Right cardiac atrium (tissue), 5 donors: ENCODE results near the gene PKN2. TPM values are rescaled to one million over a fixed set of nuclear protein-coding genes. Genes with fewer than 3 reads are reported as not detected.

Experiments used
- ATAC-seq, 2 donors: fragments of 200-7000 bp; cut with Tn5 transposase; one replicate each; pipeline versions ENCODE4 v1.8.0 to v1.9.1; 2020; ENCODE audit warnings: moderate library complexity in 2 of 2, mild to moderate bottlenecking in 1 of 2
- DNase-seq, 3 donors: peaks; one replicate each; pipeline ENCODE4 v3.0.0-alpha.2; 2020
- H3K27ac ChIP-seq: one replicate; pipeline ENCODE4 v1.5.1; 2013; ENCODE audit warnings: mild to moderate bottlenecking, low read length, control low read depth, moderate library complexity
- H3K27me3 ChIP-seq: one replicate; pipeline ENCODE4 v1.6.1; 2013; ENCODE audit not compliant: control insufficient read depth, insufficient read depth
- H3K4me1 ChIP-seq: one replicate; pipeline ENCODE4 v1.6.1; 2013; ENCODE audit warnings: low read length; ENCODE audit not compliant: control insufficient read depth, insufficient read depth
- H3K4me3 ChIP-seq: one replicate; pipeline ENCODE4 v1.5.1; 2013; ENCODE audit warnings: low read length, control low read depth
- H3K9me3 ChIP-seq: one replicate; pipeline ENCODE4 v1.6.1; 2013; ENCODE audit warnings: low read length; ENCODE audit not compliant: control insufficient read depth
- WGBS: extraction: QIAGEN DNeasy Blood & Tissue Kit; methylation state at CpG from one replicate; pipeline ENCODE4 v1.1.7; 2013; 5-methylcytosine and 5-hydroxymethylcytosine counted together
- intact Hi-C, 4 donors: fragments of 100-400 bp; cut with DNase I; formaldehyde crosslinking; loops; one replicate each; pipeline versions ENCODE4 v1.11.0 to v1.14.0; 2022 to 2023
- polyA plus RNA-seq: library from polyadenylated mRNA; stranded (reverse); fragments of 200-250 nt; gene quantifications from one replicate; pipeline ENCODE4 v1.2.3, GENCODE V29; 2013
- total RNA-seq, 4 donors: library from RNA; stranded (reverse); fragmentation: NEBNext Ultra II Directional; extraction: Animal tissue kit (Norgen Biotek cat#: 25700); gene quantifications; one replicate each; pipeline ENCODE4 v1.2.1, GENCODE V29; 2021
- donor health status: healthy with polysubstance abuse.
- donor health status: DM: no; HTN: yes; CAD: no.
- donor health status: DM: no; HTN: no; CAD: no.
- donor health status: DM: no; HTN: yes; CAD: no; lungs with severe emphysema.
- donor health status: DM: yes; HTN: yes; CAD: no.

Gene PKN2
- total and polyA plus RNA-seq, 5 donors = 9.8 to 33.8 (median 30.6) TPM

DNA sequence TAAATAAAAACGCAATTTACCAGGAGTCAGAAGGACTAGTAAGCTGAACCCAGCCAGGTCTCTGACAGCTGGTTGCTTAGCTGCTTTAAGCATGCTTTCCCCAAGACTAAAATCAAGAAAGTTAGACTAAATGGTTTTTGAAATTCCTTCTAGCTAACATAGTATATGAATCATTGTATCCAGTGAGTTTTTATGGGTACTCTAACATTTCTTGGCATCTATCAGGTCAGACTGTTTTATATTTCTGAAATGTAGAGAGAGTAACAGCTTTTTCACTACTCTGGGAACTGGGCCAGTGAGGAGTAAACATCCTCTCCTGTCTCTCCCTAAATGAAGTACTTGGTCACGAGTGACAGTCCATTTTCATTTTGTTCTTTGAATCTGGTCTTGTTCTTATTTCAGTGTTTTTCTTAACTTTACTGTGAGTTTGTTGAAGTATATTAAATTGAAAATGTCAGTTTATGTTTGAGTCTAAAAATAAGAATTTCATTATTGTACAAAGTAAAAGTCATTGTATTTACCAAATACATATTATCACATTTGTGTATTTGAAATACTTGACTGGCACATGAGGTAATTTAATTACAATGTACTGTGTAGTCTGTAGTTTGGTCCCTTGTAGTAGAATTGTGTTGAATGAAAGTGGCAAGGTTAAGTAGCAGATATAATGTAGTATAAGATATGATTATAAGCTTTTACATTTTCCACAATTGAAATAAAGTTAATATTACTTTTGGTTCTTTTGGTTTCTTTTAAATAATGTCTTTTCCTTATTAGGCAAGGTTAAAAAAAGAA, 47.6 kb downstream of the PKN2 start:
- Histone ChIP-seq H3K4me3 (no peak overlapping the region), H3K27ac (no peak overlapping the region), H3K9me3 (no peaks in the 10 kb centered on the region), H3K4me1 (no peaks in the 10 kb centered on the region), H3K27me3 (no peaks in the 10 kb centered on the region)
- ATAC-seq (peak; percentile 64 to 70), DNase-seq (no peak)
- intact Hi-C loops = no loop called here
- WGBS = 19% methylated on average over 2 of the region's 2 CpGs

DNA sequence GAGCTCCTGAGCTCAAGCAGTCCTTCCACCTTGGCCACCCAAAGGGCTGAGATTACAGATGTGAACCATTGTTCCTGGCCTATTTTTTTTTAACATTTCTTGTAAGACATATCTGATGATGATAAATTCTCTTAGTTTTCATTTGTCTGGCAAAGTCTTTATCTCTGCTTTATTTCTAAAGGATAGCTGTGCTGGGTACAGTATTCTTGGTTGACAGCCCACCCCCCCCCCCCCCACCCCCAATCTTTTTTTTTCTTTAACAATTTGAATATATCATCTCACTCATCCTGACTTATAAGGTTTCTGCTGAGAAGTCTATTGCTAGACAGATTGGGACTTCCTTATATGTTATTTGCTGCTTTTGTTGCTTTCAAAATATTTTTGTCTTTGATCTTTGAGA, 51.3 kb downstream of the PKN2 start:
- Histone ChIP-seq H3K4me1 (no peaks in the 10 kb centered on the region), H3K27ac (no peak overlapping the region), H3K4me3 (no peak overlapping the region), H3K9me3 (no peaks in the 10 kb centered on the region), H3K27me3 (no peaks in the 10 kb centered on the region)
- ATAC-seq (no peak), DNase-seq (no peak)
- intact Hi-C loops = no loop called here

DNA sequence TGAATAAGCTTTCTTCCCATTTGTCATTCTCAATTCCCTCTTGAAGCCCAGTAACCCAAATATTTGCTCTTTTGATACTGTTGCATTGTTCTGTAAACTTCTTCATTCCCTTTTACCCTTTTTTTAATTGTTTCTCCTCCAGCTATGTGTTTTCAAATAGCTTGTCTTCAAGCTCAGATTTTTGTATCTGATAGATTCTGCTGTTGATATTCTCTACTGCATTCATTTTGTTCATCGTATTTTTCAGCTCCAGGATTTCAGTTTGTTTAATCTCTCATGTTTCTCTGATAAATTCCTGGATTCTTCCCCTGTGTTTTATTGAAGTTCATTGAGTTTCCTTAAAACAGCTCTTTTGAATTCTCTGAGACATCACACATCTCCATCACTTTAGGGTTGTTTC, 51.8 kb downstream of the PKN2 start:
- H3K4me1 ChIP-seq = no peaks in the 10 kb centered on the region
- H3K4me3 ChIP-seq = no peak overlapping the region
- H3K9me3 ChIP-seq = no peaks in the 10 kb centered on the region
- H3K27ac ChIP-seq = no peak overlapping the region
- H3K27me3 ChIP-seq = no peaks in the 10 kb centered on the region
- 98% methylated on average over 1 of the region's 1 CpG for WGBS
- no peak for ATAC-seq
- DNase-seq = no peak
- intact Hi-C loops = no loop called here

DNA sequence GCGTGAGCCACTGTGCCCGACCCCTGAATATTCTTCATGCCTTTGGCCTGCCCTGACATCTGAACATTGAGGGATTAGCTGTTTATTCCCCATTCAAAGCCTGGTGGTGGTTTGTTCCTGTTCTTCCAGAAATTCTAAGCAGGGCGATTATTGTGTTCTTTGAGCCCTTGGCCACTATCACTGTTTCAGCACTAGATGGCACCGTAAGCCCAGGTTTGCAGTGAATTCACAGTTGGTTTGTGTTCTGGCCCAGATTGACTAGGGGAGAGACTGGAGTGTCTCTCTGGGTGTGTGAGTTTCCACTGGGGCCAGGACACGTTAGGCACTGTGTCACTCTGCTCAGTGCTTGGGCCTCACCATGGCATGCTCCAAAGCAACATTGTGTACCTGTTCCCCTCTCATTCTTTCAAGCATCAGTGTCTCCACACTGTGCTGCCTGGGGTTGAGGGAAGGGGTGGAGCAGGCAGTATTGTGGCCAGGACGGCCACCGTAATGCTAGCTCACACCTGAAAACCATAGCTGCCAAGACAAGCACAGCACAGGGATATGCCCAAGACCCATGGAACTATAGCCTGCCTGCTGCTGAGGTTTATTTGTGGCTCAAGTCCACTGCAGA, 52.7 kb downstream of the PKN2 start:
- 91% methylated on average over 7 of the region's 7 CpGs for WGBS
- DNase-seq = no peak

DNA sequence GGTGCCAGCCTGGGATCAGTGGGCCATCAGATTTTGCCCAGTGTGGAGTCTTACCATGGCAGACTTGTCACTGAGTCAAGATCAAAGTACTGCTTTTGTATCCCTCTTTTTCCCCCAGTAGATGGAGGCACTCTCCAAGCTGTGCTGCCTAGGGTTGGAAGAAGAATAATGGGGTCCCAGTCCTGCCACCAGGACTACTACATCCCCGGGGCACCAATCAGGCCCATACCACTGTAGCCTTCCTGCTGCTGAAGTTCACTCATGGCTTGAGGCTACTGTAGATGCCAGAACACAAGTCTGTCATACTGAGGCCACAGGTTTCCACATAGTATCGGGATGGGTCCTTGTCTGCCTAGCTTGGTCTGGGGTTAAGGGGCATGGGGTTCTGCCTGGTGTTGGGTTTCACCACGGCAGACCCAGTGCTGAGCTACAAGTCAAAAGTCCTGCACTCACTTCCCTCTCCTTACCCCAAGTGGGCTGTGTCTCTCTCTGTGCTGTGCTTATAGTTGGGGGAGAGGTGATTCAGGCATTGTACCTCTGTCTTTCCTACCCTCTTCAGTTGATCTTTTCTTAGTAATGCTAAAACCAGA, 53.4 kb downstream of the PKN2 start:
- no peak for DNase-seq
- intact Hi-C loops = no loop called here
- Histone ChIP-seq H3K4me3 (no peak overlapping the region), H3K27me3 (no peaks in the 10 kb centered on the region), H3K27ac (no peak overlapping the region), H3K9me3 (no peaks in the 10 kb centered on the region), H3K4me1 (no peaks in the 10 kb centered on the region)
- peak in 1 of 2 donors; percentile 20 for ATAC-seq
- 94% methylated on average over 3 of the region's 3 CpGs for WGBS

More for the DNA sequence above, 52.7 kb downstream of the PKN2 start:
- Histone ChIP-seq H3K9me3 (no peaks in the 10 kb centered on the region), H3K4me1 (no peaks in the 10 kb centered on the region), H3K27me3 (no peaks in the 10 kb centered on the region), H3K27ac (no peak overlapping the region), H3K4me3 (no peak overlapping the region)
- peak in 1 of 2 donors; percentile 41 for ATAC-seq
- intact Hi-C loops = no loop called here

DNA sequence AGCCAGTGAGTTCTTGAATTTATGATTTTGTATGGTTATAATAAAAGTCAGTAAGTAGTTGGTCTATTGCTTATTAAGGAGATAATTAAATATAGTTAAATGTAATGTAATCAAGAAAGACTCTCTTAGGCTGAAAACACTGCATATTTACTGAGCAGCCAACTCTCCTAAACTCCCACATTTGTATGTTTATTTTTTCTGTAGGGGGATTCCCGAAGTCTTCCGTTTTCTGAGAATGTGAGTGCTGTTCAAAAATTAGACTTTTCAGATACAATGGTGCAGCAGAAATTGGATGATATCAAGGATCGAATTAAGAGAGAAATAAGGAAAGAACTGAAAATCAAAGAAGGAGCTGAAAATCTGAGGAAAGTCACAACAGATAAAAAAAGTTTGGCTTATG, 56.7 kb downstream of the PKN2 start:
- 42% methylated on average over 3 of the region's 3 CpGs for WGBS
- no peak overlapping the region for H3K4me3 ChIP-seq
- no peak overlapping the region for H3K27ac ChIP-seq
- H3K4me1 ChIP-seq = no peaks in the 10 kb centered on the region
- ATAC-seq = no peak
- H3K27me3 ChIP-seq = no peaks in the 10 kb centered on the region
- H3K9me3 ChIP-seq = no peaks in the 10 kb centered on the region
- no peak for DNase-seq
- intact Hi-C loops = no loop called here

DNA sequence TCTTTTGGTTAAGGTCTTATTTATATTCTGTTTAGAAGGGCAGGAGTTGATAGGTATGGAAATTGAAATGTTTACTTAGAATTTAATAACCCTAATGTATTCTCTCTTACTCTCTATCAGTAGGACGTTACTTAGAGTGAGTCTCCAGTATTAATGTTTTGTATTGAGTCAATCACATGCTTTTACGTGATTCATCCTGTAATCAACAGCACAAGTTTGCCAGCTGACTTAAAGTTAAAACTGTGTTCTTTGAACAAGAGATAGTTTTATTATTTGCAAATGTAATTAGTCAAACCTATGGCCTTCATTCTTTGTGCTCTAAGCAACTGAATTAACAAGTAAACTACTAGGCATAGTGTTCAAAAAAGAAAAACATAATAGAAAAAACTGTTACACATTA, 57.3 kb downstream of the PKN2 start:
- Histone ChIP-seq H3K4me1 (no peaks in the 10 kb centered on the region), H3K4me3 (no peak overlapping the region), H3K9me3 (no peaks in the 10 kb centered on the region), H3K27me3 (no peaks in the 10 kb centered on the region), H3K27ac (no peak overlapping the region)
- no peak for DNase-seq
- 41% methylated on average over 2 of the region's 2 CpGs for WGBS
- no peak for ATAC-seq
- intact Hi-C loops = no loop called here

DNA sequence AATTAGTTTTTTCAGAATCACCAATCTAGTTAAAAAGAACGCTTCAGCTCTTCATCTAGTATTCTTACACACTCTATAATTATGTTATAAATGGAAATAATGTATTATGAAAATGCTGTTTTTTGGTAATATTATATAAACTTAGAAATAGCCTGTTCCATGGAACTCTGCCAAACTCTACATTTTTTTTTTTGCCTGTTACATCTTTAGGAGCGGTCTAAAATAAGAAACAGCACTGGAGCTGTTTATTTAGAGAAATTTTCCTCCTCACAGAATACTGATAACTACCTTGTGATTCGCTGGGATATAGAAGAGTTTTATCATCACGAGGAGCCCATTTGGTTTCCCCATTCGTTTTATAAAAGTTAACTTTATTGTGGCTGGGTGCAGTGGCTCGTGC, 58.5 kb downstream of the PKN2 start:
- intact Hi-C loops = no loop called here
- ATAC-seq (no peak), DNase-seq (no peak)
- H3K4me3 ChIP-seq = no peak overlapping the region
- no peaks in the 10 kb centered on the region for H3K4me1 ChIP-seq
- no peaks in the 10 kb centered on the region for H3K9me3 ChIP-seq
- no peaks in the 10 kb centered on the region for H3K27me3 ChIP-seq
- 56% methylated on average over 6 of the region's 6 CpGs for whole genome bisulfite sequencing
- no peak overlapping the region for H3K27ac ChIP-seq

DNA sequence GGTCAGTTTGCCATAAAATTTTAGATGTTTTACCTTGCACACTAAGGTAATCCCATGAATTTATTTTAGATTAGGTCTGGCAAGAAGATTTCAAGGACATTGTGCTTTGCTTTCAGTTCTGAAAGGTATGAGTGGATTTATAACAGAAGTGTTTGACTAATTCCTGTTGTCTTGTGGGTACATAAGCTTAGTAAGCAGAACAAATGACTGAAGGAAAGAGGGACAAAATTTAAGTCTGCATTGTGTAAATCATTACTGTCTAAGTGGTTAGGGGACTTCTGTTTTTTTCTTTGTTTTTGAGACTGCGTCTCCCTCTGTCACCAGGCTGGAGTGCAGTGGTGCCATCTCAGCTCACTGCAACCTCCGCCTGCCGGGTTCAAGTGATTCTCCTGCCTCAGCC, 60.1 kb downstream of the PKN2 start:
- Histone ChIP-seq H3K9me3 (no peaks in the 10 kb centered on the region), H3K4me1 (no peaks in the 10 kb centered on the region), H3K27ac (no peak overlapping the region), H3K27me3 (no peaks in the 10 kb centered on the region), H3K4me3 (no peak overlapping the region)
- intact Hi-C loops = no loop called here
- ATAC-seq = no peak
- WGBS = 96% methylated on average over 3 of the region's 3 CpGs
- no peak for DNase-seq

DNA sequence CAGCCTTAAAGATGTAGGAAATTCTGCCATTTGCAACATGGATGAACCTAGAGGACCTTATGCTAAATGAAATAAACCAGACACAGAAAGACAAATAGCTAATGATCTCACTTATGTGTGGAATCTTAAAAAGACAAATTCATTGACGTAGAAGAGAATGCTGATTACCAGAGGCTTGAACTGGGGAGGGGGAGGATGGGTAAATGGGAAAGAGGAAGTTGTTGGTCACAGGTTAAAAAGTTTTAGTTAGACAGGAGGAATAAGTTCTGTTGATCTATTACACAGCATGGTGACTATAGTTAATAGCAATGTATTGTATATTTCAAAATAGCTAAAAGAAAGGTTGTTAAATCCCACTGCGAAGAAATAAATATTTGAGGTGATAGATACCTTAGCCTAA, 62.8 kb downstream of the PKN2 start:
- no peaks in the 10 kb centered on the region for H3K4me1 ChIP-seq
- no peaks in the 10 kb centered on the region for H3K27me3 ChIP-seq
- H3K4me3 ChIP-seq = no peak overlapping the region
- ATAC-seq (no peak), DNase-seq (no peak)
- WGBS = 96% methylated on average over 2 of the region's 2 CpGs
- intact Hi-C loops = no loop called here
- H3K9me3 ChIP-seq = no peaks in the 10 kb centered on the region
- no peak overlapping the region for H3K27ac ChIP-seq

DNA sequence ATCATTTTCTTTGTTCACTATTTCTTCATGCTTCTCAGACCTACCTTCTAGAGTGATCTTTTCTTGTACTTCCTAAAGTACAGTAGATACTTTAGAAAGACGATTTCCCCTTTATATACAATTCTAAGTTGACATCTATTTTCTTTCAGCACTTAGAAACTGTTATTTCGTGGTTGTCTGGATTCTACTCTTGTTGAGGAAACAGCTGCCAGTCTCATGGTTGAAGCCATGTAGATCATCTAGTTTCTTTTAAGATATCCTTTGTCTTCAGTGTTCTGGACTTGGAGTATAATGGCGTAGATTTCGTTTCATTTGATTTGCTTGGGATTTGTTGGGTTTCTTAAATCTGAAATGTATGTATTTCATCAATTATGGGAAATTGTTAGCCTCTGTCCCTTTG, 67.6 kb downstream of the PKN2 start:
- no peaks in the 10 kb centered on the region for H3K4me1 ChIP-seq
- no peak overlapping the region for H3K27ac ChIP-seq
- DNase-seq (no peak), ATAC-seq (no peak)
- no peaks in the 10 kb centered on the region for H3K27me3 ChIP-seq
- 95% methylated on average over 4 of the region's 4 CpGs for WGBS
- no peak overlapping the region for H3K4me3 ChIP-seq
- intact Hi-C loops = no loop called here
- H3K9me3 ChIP-seq = no peaks in the 10 kb centered on the region
